ENCODE results near the gene PIK3CD. TPM values are rescaled to one million over a fixed set of nuclear protein-coding genes. Genes with fewer than 3 reads are reported as not detected.
"Not testable (repeated sequence)": the region's sequence is repeated elsewhere in the genome, so short reads cannot be mapped to it uniquely, and the experiment has no call there.

PIK3CD gene
- total RNA-seq, 1 donor from 2014 or later, result 13.3 TPM

DNA sequence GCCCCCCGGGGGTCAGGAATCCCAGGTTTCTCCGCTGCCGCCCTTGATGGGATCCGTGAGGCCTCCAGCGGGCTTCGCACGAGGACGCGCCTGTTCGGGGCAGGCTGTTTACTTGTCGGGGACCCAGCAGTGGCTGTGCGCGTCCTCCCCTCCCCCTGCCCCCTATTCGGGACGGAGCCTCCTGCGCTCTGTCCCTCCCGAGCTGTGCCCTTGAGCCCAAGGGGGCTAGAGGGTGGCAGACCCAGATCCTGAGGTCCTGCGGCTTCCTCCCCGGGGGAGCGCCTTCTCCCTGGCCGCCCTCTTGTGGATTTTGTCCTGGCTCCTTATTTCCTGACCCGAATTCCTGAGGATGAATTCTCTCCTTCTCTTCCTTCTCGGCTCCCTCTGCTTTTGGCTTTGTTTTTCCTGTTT is 38.4 kb downstream of the PIK3CD start:
- DNase-seq, result no peak

DNA sequence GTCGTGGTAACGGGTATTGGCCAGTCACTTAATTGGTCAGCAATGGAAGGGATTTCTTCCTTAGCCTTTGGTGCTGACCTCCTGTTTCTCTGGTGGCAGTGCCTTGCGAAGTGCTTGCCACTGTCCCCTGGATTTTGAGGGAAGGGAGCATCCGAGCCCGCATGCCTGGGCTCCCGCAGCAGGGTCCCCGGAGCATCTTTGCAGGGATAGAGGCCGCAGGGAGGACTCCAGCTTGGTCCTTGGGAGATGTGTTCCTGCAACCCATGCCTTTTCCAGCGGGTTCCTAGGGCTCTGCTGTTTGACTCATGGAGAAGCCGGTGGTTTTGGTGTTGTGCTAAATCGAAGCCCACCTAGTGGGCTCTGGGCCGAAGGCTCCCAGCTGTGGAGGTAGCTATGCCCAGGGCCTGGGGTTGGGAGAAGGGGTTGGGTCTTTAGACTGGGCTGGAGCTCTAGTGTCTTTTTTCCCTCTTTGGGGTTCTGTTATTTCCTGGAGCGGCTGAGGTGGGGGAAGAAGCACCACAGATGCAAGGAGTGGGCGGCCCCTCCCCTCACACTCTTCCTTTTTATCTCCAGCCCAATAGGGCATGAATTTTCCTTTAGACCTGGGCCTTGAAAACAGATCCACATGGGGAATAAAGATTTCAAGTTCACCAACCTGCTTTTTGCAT is 39.0 kb downstream of the PIK3CD start:
- DNase-seq, result no peak

DNA sequence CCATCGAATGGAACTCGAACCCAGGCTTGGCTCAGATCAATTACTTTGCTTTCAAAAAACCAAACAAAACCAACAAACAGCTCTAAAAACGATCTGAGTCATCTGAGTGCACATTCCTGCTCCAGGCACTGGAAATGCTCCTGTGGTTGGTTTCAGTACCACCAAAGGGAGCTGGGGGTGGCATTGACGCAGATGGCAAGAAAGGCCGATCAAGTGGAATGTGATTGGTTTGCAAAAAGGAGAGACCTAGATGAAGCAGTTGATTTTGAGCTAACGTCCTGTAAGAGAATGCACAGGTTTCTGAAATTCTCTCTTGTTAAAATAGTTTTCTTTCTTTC is 39.5 kb downstream of the PIK3CD start:
- no peak for DNase-seq

DNA sequence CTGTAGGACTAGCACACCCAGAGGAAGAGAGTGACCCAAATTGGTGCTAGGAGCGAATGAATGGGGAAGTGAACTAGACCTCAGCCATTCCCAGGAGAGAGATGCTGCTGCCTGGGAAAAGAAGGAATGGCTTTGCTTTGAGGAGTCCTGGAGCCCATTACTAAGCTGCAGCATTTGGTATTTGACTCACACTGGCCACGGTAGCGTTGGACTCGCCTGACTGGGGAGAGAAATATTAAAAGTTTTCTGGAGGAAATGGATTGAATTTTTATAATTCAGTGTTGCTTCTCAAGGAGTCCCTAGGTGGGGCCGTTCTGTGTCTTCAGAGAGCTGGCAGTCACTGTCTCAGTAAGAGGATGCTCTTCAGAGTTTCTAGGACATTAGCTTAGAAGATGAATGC is 40.2 kb downstream of the PIK3CD start:
- DNase-seq, result no peak

DNA sequence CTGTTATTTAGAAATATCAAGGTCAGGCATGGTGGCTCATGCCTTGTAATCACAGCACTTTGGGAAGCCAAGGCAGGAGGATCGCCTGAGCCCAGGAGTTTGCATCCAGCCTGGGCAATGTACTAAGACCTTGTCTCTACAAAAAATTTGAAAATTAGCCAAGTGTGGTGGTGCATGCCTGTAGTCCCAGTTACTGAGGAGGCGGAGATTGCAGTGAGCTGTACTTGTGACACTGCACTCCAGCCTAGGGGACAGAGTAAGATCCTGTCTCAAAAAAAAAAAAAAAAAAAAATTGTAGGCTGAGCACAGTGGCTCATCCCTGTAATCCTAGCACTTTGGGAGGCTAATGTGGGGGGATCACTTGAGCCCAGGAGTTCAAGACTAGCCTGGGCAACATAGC is 45.3 kb downstream of the PIK3CD start:
- no peak for DNase-seq

DNA sequence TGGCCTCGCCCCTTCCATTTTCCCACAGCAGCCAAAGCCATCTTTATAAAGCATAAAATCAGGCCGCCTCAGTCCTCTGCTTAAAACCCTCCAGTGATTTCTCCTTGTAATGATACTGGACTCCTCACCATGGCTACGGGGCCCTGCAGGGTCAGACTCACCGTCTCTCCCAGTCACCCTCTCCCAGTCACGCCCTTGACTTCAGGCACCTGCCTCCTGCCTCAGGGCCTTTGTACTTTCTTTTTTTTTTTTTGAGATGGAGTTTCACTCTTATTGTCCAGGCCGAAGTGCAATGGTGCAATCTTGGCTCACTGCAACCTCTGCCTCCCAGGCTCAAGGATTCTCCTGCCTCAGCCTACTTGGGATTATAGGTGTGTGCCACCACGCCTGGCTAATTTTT is 47.8 kb downstream of the PIK3CD start:
- DNase-seq, result no peak

DNA sequence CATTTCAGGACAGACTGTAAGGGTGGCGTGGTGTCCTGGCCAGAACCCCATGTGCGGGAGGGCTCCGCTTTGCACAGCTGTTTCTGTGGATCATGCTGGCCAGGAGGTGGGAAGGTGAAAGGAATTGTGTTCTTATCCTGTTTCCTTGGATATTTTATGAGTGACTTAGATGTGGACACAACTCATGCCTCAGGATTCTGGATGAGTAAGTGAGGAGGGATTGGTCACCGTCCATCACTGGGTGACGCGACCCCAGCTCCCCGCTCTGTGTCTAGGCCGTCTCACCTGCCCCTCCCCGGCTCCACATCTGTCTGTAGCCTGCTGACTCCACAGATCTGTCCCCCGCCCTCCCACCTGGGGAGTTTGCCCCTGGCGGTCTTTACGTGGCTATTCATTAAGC is 48.8 kb downstream of the PIK3CD start:
- DNase-seq, result no peak

DNA sequence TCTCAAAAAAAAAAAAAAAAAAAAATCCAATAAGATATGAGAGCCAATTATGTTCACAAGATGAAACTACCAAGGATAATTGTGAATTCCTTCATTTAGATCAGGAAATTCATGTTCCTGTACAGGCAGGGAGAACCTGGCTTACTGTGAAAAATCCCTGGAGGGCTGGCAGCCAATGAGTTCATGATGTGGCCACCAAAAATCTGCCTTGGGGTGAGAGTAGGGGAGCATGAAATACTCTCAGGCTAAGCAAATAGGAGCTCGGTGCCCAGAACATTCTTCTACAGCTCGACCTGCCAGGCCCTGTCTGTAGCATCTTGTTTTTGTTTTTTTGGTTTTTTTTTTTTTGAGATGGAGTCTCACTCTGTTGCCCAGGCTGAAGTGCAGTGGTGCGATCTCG is 50.1 kb downstream of the PIK3CD start:
- DNase-seq, result no peak

DNA sequence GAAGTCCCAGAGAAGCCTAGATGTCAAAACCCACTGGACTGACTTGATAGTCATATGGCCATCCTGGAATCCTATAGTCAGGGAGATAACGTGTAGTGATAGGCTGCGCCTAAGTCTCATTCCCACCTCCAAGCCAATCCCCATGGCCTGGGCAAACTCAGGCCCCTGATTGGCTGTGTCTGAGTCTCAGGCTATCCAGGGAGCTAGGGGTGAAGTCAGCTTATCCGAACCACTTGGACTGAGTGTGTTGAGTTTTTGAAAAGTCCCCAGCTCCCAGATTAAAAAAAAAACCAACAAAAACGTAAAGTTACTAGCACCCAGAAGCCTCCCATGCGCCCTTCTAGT is 51.6 kb downstream of the PIK3CD start:
- no peak for DNase-seq

DNA sequence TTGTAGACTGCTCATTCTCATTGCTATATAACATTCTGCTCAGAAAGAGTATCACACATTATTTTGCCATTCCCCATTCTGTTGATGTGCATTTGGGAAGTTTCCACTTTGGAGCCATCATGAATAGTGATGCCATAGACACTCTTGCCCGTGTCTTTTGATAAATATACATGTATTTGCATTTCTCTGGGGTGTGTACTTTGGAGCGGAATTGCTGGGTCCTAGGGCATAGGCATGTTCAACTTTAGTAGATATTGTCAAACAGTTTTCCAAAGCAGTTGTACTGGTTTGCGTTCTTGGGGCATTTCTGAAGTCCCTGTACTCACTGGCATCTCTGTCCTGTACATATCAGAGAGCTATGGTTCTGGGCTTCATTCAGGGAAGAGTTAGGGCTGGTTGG is 52.1 kb downstream of the PIK3CD start:
- no peak for DNase-seq

DNA sequence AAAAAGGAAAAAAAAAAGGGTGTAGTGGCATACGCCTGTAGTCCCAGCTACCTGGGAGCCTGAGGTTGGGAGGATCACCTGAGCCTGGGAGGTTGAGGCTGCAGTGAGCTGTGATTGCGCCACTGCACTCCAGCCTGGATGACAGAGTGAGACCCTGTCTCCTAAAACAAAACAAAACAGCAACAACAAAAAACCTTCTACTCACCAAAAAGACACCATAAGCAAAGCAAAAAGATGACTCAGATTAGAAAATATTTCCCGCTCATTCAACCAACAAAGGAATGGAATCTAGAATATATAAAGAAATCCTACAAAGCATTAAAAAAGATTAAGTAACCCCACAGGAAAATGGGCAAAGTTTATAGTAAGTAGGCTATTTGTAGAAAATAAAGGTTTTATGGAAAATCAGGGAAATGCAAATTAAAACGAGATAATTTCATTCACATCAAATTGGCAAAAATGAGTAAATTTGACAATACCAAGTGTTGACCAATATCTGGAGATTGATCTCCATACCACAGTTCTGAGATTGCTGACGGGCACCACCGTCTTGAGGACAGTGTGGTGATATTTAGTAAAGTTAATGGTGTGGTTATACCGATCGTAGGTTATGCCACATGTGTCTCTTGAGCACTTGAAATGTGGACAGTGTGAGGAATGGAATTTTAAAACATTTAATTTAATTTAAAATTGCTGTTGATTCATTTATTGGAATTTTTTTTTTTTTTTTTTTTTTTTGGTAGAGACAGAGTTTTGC is 54.0 kb downstream of the PIK3CD start:
- no peak for DNase-seq

DNA sequence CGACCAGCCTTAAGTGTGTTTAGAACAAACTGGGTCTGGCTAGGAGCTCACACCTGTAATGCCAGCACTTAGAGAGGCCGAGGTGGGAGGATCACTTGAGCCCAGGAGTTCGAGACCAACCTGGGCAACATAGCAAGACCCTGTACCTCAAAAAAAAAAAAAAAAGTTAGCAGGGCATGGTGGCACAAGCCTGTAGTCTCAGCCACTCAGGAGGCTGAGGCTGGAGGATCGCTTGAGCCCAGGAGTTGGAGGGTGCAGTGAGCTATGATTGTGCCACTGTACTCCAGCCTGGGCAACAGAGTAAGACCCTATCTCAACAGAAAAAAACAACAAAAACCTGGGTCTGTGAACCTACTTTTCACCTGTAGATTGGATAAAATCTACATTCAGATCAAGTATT is 54.6 kb downstream of the PIK3CD start:
- DNase-seq, result no peak

DNA sequence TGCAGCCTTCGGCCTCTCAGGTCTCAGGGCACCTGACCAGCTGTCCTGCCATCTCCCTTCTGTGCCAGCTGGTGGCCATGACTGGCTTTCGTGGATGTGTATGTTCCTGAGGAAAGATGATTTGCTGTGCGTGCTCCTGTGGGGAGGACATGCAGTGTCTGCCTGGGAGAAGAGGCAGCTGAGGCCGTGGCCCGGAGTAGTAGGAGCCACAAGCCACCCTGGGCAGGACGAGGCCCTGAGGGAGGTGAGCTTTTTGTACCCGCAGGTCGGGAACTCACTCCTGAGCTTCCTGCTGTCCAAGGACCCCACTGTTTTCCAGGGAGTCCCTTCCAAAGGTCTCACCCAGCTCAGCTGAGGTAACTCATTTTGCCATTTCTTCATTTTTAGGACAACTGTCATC is 58.5 kb downstream of the PIK3CD start:
- no peak for DNase-seq

DNA sequence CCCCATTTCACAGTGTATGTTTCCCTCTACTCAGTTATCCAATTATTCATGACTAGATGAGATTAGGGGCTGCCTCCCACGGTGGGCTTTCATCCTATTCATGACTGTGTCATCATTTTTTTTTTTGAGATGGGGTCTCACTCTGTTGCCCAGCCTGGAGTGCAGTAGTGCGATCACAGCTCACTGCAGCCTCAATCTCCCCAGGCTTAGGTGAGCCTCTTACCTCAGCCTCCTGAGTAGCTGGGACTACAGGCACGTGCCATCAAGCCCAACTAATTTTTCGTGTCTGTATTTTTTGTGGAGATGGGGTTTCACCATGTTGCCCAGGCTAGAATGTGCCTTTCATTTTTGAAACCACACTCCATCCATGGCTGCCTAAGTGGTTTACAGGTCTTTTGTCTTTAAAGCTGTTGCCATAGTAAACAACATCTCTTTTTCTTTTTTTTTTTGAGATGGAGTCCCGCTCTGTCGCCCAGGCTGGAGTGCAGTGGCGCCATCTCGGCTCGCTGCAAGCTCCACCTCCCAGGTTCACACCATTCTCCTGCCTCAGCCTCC is 60.0 kb downstream of the PIK3CD start:
- DNase-seq, result no peak

DNA sequence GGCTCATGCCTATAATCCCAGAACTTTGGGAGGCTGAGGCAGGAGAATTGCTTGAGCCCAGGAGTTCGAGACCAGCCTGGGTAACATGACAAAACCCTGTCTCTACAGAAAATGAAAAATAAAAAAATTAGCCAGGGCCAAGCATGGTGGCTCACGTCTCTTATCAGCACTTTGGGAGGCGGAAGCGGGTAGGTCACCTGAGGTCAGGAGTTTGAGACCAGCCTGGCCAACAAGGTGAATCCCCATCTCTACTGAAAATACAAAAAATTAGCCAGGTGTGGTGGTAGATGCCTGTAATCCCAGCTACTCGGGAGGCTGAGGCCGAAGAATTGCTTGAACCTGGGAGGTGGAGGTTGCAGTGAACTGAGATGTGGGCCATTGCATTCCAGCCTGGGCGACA is 61.2 kb downstream of the PIK3CD start:
- DNase-seq, result not testable (repeated sequence)

DNA sequence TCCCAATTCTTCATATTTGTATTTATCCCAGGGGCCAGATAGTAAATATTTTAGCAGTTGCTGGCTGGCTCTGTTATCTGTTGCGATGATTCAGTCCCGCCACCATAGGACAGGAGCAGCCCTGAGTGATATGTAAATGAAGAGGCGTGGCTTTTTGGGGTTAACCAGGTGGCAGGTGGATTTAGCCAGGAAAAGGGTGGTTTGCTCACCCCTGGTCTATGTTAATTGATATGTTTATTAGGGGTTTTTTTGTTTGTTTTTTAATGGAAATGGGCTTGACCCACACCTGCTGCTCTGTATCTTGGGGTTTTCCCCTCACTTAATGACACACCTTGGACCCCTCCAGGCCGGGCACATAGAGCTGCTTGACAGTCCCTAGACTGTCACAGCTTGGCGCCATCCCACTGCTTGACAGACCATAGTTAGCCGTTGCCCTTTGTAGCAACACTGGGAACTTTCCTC is 62.8 kb downstream of the PIK3CD start:
- no peak for DNase-seq

DNA sequence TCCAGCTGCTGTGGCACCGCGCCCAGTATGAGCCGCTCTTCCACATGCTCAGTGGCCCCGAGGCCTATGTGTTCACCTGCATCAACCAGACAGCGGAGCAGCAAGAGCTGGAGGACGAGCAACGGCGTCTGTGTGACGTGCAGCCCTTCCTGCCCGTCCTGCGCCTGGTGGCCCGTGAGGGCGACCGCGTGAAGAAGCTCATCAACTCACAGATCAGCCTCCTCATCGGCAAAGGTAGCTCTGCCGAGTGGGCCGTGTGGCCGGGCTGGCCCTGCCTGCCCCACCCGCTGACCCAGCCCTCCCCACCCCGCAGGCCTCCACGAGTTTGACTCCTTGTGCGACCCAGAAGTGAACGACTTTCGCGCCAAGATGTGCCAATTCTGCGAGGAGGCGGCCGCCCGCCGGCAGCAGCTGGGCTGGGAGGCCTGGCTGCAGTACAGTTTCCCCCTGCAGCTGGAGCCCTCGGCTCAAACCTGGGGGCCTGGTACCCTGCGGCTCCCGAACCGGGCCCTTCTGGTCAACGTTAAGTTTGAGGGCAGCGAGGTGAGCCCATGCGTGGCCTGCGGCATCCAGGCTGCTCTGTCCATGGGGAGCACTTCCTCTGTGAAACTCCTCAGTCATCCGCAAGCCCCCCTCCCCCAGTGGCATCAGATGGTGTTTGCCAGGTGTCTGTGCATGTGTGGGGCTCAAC is 64.2 kb downstream of the PIK3CD start:
- no peak for DNase-seq

DNA sequence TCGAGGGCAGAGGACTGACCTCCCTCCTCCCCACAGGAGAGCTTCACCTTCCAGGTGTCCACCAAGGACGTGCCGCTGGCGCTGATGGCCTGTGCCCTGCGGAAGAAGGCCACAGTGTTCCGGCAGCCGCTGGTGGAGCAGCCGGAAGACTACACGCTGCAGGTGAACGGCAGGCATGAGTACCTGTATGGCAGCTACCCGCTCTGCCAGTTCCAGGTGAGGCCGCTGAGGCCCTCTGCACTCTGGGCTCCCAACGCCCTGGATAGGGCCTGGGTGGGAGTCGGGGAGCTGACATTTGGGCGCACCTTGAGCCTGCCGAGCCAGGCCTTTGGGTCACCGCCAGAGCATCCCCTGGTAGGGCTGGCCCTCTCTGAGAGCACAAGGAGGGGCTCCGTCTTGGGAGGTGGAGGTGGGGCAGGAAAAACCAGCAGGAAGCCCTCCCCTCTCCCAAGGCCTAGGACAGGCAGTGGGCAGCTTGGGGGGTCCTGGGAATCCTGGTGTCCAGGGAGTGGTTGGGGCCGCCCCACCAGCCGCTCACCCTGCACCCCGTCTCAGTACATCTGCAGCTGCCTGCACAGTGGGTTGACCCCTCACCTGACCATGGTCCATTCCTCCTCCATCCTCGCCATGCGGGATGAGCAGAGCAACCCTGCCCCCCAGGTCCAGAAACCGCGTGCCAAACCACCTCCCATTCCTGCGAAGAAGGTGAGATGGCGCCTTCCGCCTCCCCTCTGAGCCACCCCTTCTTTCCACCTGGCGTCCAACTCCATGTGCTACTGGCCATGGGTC is 65.1 kb downstream of the PIK3CD start:
- no peak for DNase-seq

DNA sequence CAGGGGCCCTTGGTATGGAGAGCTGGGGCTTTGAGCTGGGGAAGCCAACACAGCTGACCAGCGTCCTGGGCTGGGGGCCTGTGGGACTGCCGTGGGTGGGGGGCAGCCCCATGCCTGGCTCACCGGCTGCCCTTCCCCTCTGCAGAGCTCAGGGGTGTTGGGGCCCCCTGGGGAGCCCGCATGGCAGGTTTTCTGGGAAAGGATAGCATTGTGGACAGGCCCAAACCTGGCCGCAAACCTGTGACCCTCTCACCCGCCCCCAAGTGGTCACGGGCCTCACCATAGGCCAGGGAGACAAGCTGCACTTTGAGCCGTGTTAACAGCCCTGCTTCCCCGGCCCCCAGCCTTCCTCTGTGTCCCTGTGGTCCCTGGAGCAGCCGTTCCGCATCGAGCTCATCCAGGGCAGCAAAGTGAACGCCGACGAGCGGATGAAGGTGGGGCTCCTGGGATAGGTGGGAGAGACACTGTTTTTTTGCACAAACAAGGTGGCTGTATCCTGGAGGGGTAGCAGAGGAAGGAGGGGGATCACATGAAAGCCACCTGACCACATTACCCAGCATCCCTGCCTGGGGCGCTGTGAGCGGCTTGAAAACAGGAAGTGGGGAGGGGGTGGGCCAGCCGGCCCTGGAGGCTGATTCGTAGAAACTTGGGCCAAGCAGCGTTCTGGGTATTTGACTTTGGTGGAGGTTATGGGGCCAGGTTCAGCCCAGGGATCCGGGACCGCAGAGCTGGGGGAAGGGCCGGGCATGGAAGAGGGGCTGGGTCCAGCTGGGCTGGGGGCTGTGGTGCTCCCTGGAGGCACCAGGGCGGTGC is 65.9 kb downstream of the PIK3CD start:
- DNase-seq, result no peak

DNA sequence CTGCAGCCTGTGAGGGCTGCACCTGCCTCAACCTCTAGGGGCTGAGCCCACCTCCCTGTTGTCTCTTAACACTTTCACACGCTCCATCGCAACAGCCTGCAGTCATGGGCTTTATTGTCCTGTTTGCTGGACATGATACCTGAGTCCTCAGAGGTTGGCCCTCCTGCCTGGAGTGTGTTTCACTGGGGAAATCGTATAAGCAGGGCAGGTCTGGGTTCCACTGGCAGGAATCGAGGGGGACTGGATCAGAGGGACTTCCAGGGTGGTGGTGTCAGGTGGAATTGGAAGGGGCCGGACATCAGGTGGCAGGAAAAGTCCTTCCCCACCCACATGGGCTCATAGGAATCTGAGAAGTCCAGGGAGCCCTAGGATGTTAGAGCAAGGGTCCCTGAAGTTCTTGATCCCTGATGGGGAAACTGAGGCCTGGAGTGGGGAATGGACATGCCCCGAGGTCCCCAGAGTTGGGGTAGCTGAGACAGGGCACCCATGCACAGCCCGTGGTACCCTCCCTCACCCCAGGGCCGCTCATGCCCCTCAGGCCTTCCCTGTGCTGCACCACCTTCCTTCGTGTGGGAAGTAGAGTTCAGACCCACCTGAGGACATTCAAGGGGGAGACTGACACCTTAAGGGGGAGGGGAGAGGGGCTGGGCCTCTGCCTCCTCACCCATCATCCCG is 66.6 kb downstream of the PIK3CD start:
- no peak for DNase-seq

Measured in occipital lobe (tissue), 2 donors.